NCI-H774 (cell line): ENCODE data around the gene SLCO1B1.
"Not testable (repeated sequence)": the region's sequence is repeated elsewhere in the genome, so short reads cannot be mapped to it uniquely, and the experiment has no call there.

Experiments used
- DNase-seq: peaks from one replicate; lab custom pipeline; 2025; lab: John Stamatoyannopoulos, UW

The SLCO1B1 gene

GRCh38 chr12:21130998-21131397 lies at the start of gene SLCO1B1:
Gene SLCO1B1 (plus strand): TSS chr12:21131194. CDS start chr12:21141575, 10,381 bp downstream.
- no peak for DNase-seq

- not testable (repeated sequence) for DNase-seq
These were observed 46.2 kb upstream of the SLCO1B1 start for GRCh38 chr12:21084753-21085152.

GRCh38 chr12:21111732-21112131 lies 19.3 kb upstream of the SLCO1B1 start:
- no peak for DNase-seq

GRCh38 chr12:21113266-21113665 lies 17.7 kb upstream of the SLCO1B1 start:
- no peak for DNase-seq

GRCh38 chr12:21117995-21118394 lies 13.0 kb upstream of the SLCO1B1 start:
- no peak for DNase-seq

GRCh38 chr12:21118760-21119159 lies 12.2 kb upstream of the SLCO1B1 start:
- DNase-seq, result no peak

GRCh38 chr12:21129351-21129750 lies 1.6 kb upstream of the SLCO1B1 start:
- DNase-seq, result no peak

GRCh38 chr12:21129906-21130305 lies 1.1 kb upstream of the SLCO1B1 start:
- no peak for DNase-seq

- DNase-seq, result not testable (repeated sequence)
These were observed 6.5 kb downstream of the SLCO1B1 start for GRCh38 chr12:21137318-21137999.

GRCh38 chr12:21138016-21138415 lies 7.0 kb downstream of the SLCO1B1 start:
- no peak for DNase-seq

- no peak for DNase-seq
These were observed 13.3 kb downstream of the SLCO1B1 start for GRCh38 chr12:21144309-21144708.

GRCh38 chr12:21149861-21150260 lies 18.9 kb downstream of the SLCO1B1 start:
- DNase-seq, result not testable (repeated sequence)

- DNase-seq, result no peak
These were observed 20.2 kb downstream of the SLCO1B1 start for GRCh38 chr12:21151184-21151583.

GRCh38 chr12:21155522-21156351 lies 24.7 kb downstream of the SLCO1B1 start:
- no peak for DNase-seq

- no peak for DNase-seq
These were observed 34.1 kb downstream of the SLCO1B1 start for GRCh38 chr12:21165048-21165447.

GRCh38 chr12:21169878-21170472 lies 39.0 kb downstream of the SLCO1B1 start:
- DNase-seq, result no peak

- no peak for DNase-seq
These were observed 41.1 kb downstream of the SLCO1B1 start for GRCh38 chr12:21172079-21172478.

- DNase-seq, result no peak
These were observed 52.8 kb downstream of the SLCO1B1 start for GRCh38 chr12:21183721-21184275.

GRCh38 chr12:21190016-21190415 lies 59.0 kb downstream of the SLCO1B1 start:
- DNase-seq, result no peak

GRCh38 chr12:21214433-21214832 lies 83.4 kb downstream of the SLCO1B1 start:
- DNase-seq, result peak; percentile 34

GRCh38 chr12:21219206-21219605 lies 88.2 kb downstream of the SLCO1B1 start:
- DNase-seq, result no peak

GRCh38 chr12:21220266-21220665 lies 89.3 kb downstream of the SLCO1B1 start:
- no peak for DNase-seq

- no peak for DNase-seq
These were observed 90.1 kb downstream of the SLCO1B1 start for GRCh38 chr12:21221072-21221471.
